Mesothelial cell of epicardium (in vitro differentiated cells): Measurements from ENCODE around the gene MAPRE3. TPM values are rescaled to one million over a fixed set of nuclear protein-coding genes. Genes with fewer than 3 reads are reported as not detected.
"Not testable (repeated sequence)": the region's sequence is repeated elsewhere in the genome, so short reads cannot be mapped to it uniquely, and the experiment has no call there.

Experiments used
- DNase-seq, 2 experiments: peaks; one replicate each; pipeline ENCODE4 v3.0.0; 2021; ENCODE audit warnings: low spot score in 2 of 2; ENCODE audit not compliant: unreplicated experiment in 2 of 2
- H3K27ac Mint-ChIP-seq: 2 replicates; pipeline ENCODE4 v1.8.0; 2021; ENCODE audit warnings: mixed read lengths
- H3K27me3 Mint-ChIP-seq: 2 replicates; pipeline ENCODE4 v1.8.0; 2021; ENCODE audit warnings: low read depth, mixed read lengths
- H3K36me3 Mint-ChIP-seq: 2 replicates; pipeline ENCODE4 v1.8.0; 2021; ENCODE audit warnings: mixed read lengths
- H3K4me1 Mint-ChIP-seq: 2 replicates; pipeline ENCODE4 v1.8.0; 2021; ENCODE audit warnings: mixed read lengths
- H3K4me3 Mint-ChIP-seq: 2 replicates; pipeline ENCODE4 v1.8.0; 2021; ENCODE audit warnings: mild to moderate bottlenecking, moderate library complexity, mixed read lengths
- H3K9me3 Mint-ChIP-seq: 2 replicates; pipeline ENCODE4 v1.8.0; 2021; ENCODE audit warnings: mixed read lengths
- total RNA-seq: library from RNA; stranded (reverse); gene quantifications from 3 replicates; pipeline ENCODE4 v1.2.1, GENCODE V29; 2021
- TF ChIP-seq, protein P1 (sequence below): fragments of 200-600 bp; sonication (generic); IDR thresholded peaks from one replicate; pipeline ENCODE4 v1.5.0; 2021; ENCODE audit warnings: antibody characterized with exemption; ENCODE audit not compliant: unreplicated experiment

Gene MAPRE3
- total RNA-seq, 1 donor from 2014 or later = 14.8 TPM

DNA sequence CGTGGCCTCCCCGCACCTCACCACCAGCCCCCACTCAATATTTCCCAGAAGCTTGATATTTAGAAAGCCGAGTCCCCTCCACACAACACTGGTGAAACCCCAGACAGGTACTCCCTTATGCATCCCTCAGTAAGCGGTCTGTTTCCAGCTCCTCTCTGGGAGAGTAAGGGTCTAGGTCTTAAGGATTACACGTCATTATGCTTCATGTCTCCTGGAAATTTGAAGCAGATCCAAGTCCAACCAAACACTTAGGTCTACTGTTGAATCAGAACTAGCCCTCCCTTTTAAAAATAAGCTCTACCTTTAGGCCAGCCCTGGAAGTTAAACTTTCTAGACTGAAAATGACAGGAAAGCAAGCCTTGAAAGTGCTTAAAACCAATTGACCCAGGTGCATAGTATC lies 102.5 kb downstream of the MAPRE3 start:
- Mint-ChIP-seq H3K4me3 (peak overlapping the region; percentile 83), H3K27ac (peak overlapping the region; percentile 98), H3K27me3 (no peaks in the 10 kb centered on the region), H3K9me3 (no peaks in the 10 kb centered on the region), H3K36me3 (peaks cover 11% of the 10 kb centered on the region), H3K4me1 (peaks cover 62% of the 10 kb centered on the region)
- no peak for DNase-seq
- TF ChIP-seq, protein P1, sequence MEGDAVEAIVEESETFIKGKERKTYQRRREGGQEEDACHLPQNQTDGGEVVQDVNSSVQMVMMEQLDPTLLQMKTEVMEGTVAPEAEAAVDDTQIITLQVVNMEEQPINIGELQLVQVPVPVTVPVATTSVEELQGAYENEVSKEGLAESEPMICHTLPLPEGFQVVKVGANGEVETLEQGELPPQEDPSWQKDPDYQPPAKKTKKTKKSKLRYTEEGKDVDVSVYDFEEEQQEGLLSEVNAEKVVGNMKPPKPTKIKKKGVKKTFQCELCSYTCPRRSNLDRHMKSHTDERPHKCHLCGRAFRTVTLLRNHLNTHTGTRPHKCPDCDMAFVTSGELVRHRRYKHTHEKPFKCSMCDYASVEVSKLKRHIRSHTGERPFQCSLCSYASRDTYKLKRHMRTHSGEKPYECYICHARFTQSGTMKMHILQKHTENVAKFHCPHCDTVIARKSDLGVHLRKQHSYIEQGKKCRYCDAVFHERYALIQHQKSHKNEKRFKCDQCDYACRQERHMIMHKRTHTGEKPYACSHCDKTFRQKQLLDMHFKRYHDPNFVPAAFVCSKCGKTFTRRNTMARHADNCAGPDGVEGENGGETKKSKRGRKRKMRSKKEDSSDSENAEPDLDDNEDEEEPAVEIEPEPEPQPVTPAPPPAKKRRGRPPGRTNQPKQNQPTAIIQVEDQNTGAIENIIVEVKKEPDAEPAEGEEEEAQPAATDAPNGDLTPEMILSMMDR = no peak

DNA sequence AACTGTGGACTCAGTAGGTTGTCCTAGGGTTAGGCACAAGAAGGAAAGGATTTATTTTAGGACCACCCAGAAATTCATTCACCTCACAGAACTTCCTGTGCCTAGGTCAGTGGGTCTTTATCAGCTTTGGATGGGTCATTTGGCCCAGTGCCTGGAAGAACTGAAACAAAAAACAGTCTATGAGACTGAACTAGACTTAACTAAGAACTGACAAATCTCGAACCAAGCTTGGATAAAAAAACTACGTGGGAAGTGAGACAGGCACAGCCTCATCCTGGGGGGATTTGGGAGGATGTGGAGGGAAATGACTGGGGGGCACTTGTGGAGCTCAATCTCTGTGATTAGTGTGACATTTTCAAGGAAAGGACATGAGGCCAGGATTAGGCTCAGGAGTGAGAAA lies 103.3 kb downstream of the MAPRE3 start:
- no peak overlapping the region for H3K4me3 Mint-ChIP-seq
- H3K27me3 Mint-ChIP-seq = no peaks in the 10 kb centered on the region
- no peak for DNase-seq
- H3K4me1 Mint-ChIP-seq = peaks cover 69% of the 10 kb centered on the region
- H3K9me3 Mint-ChIP-seq = no peaks in the 10 kb centered on the region
- peaks cover 7% of the 10 kb centered on the region for H3K36me3 Mint-ChIP-seq
- TF ChIP-seq, protein P1 = no peak
- H3K27ac Mint-ChIP-seq = peak overlapping the region; percentile 98

DNA sequence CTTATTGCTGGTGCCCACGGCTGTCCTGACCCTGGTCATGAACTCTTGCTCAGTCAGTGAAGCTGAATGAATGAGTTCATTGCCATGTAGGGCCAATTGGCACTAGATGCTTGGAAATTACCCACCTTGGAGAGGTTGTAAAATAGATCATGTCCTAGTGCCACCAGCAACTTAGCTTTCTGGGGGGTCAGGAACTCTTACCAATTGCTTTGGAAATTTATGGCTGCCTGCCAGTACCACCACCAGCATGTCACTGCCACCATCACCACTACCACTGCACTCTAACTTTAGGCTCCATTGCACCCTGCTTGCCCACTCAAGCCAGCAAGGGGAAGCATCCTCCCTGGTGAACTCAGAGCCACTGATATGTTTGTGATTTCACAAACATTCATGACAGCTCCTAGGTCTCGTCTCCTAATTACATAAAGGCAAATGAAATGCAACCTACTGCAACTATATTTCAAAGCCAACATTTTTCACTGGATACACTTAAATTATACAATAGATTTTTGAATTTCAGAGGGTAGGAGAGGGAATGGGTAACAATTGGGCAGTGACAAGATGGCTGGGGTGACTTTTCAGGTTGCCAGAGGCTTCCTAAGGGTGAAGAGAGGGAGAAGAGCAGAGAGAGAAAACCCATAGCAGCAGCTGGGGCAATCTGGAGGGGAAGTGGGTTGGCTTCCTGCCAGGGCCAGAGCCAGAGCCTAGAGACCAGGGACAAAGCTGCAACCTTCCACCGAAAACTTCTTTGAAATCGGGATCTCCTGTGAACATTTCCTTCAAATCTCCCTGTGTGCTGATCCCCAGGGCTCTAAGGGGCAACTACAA lies 104.5 kb downstream of the MAPRE3 start:
- no peaks in the 10 kb centered on the region for H3K9me3 Mint-ChIP-seq
- TF ChIP-seq, protein P1 = no peak
- H3K36me3 Mint-ChIP-seq = peaks cover under 1% of the 10 kb centered on the region
- no peak for DNase-seq
- peaks cover 65% of the 10 kb centered on the region for H3K4me1 Mint-ChIP-seq
- no peak overlapping the region for H3K4me3 Mint-ChIP-seq
- peak overlapping the region; percentile 98 for H3K27ac Mint-ChIP-seq
- no peaks in the 10 kb centered on the region for H3K27me3 Mint-ChIP-seq

DNA sequence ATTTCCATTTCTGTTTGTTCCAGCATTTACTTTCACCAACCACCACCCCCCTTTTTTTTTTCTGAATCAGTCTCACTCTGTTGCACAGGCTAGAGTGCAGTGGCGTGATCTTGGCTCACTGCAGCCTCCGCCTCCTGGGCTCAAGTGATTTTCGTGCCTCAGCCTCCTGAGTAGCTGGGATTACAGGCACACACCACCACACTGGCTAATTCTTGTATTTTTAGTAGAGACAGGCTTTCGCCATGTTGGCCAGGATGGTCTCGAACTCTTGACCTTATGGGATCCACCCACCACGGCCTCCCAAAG lies 105.1 kb downstream of the MAPRE3 start:
- not testable (repeated sequence) for H3K36me3 Mint-ChIP-seq, DNase-seq, H3K9me3 Mint-ChIP-seq, H3K27me3 Mint-ChIP-seq, H3K4me3 Mint-ChIP-seq
- Mint-ChIP-seq H3K27ac (peak overlapping the region; percentile 84), H3K4me1 (peaks cover 64% of the 10 kb centered on the region)

GRCh38 chr2:27076323-27076722 lies 105.9 kb downstream of the MAPRE3 start:
- no peaks in the 10 kb centered on the region for H3K9me3 Mint-ChIP-seq
- no peak overlapping the region for H3K4me3 Mint-ChIP-seq
- H3K4me1 Mint-ChIP-seq = peaks cover 65% of the 10 kb centered on the region
- DNase-seq = no peak
- H3K36me3 Mint-ChIP-seq = no peaks in the 10 kb centered on the region
- no peaks in the 10 kb centered on the region for H3K27me3 Mint-ChIP-seq
- peak overlapping the region; percentile 65 for H3K27ac Mint-ChIP-seq
- TF ChIP-seq, protein P1 = no peak

Other genes starting within 250 kb of the MAPRE3 start
- gene SLC35F6, start 206.4 kb upstream of the MAPRE3 start, total RNA-seq = 25.2 to 26.8 TPM (median 26.0 TPM) in 3 replicates
- gene CENPA, start 184.6 kb upstream of the MAPRE3 start, total RNA-seq = 7.9 to 9.2 TPM (median 8.8 TPM) in 3 replicates
- gene DPYSL5, start 122.5 kb upstream of the MAPRE3 start, total RNA-seq = 2.5 to 2.8 TPM (median 2.8 TPM) in 3 replicates
- gene TMEM214, start 62.3 kb downstream of the MAPRE3 start, total RNA-seq = 86.8 to 88.8 TPM (median 88.6 TPM) in 3 replicates
- gene AGBL5, start 81.0 kb downstream of the MAPRE3 start, total RNA-seq = 40.5 to 45.0 TPM (median 43.2 TPM) in 3 replicates
- 254 to 263 TPM (median 257 TPM) in 3 replicates for gene OST4, start 101.0 kb downstream of the MAPRE3 start, total RNA-seq
- gene EMILIN1, start 108.0 kb downstream of the MAPRE3 start, total RNA-seq = 170 to 179 TPM (median 172 TPM) in 3 replicates
- gene KHK, start 116.1 kb downstream of the MAPRE3 start, total RNA-seq = 3.3 to 4.1 TPM (median 3.6 TPM) in 3 replicates
- 1.5 to 3.0 TPM (median 1.8 TPM) in 3 replicates for gene CGREF1, start 148.5 kb downstream of the MAPRE3 start, total RNA-seq
- 0.95 to 1.5 TPM (median 0.99 TPM) in 3 replicates for gene ABHD1, start 153.2 kb downstream of the MAPRE3 start, total RNA-seq
- gene PREB, start 164.0 kb downstream of the MAPRE3 start, total RNA-seq = 38.9 to 42.5 TPM (median 41.6 TPM) in 3 replicates
- gene PRR30, start 168.8 kb downstream of the MAPRE3 start, total RNA-seq = not detected in 3 replicates
- 0.04 TPM in 1 of 3 replicates, not detected in the others for gene TCF23, start 178.4 kb downstream of the MAPRE3 start, total RNA-seq
- 106 to 112 TPM (median 108 TPM) in 3 replicates for gene ATRAID, start 241.4 kb downstream of the MAPRE3 start, total RNA-seq
- gene SLC5A6, start 241.6 kb downstream of the MAPRE3 start, total RNA-seq = 67.9 to 73.2 TPM (median 70.4 TPM) in 3 replicates
- 74.4 to 82.5 TPM (median 80.5 TPM) in 3 replicates for gene CAD, start 246.7 kb downstream of the MAPRE3 start, total RNA-seq